BLaER1 (cell line): Measurements from ENCODE around the gene IDH2.
A peak's percentile ranks its signal among the peaks of the same experiment; 100 is the strongest.
"Not testable (repeated sequence)": the region's sequence is repeated elsewhere in the genome, so short reads cannot be mapped to it uniquely, and the experiment has no call there.

Source experiments
- H3K27ac ChIP-seq: shearing (Covaris generic); formaldehyde crosslinking; 2 replicates; pipeline ENCODE4 v1.8.1; 2022
- H3K27me3 ChIP-seq: shearing (Covaris generic); formaldehyde crosslinking; 2 replicates; pipeline ENCODE4 v1.8.1; 2022
- H3K36me3 ChIP-seq: shearing (Covaris generic); formaldehyde crosslinking; 2 replicates; pipeline ENCODE4 v1.8.1; 2022
- H3K4me1 ChIP-seq: shearing (Covaris generic); formaldehyde crosslinking; 2 replicates; pipeline ENCODE4 v1.8.1; 2022
- H3K4me2 ChIP-seq: shearing (Covaris generic); formaldehyde crosslinking; 2 replicates; pipeline ENCODE4 v1.8.1; 2022
- H3K4me3 ChIP-seq: shearing (Covaris generic); formaldehyde crosslinking; 2 replicates; pipeline ENCODE4 v1.8.1; 2022
- H3K9ac ChIP-seq: shearing (Covaris generic); formaldehyde crosslinking; 2 replicates; pipeline ENCODE4 v1.8.1; 2022
- H3K9me3 ChIP-seq: shearing (Covaris generic); formaldehyde crosslinking; 2 replicates; pipeline ENCODE4 v1.8.1; 2022
- H4K20me1 ChIP-seq: shearing (Covaris generic); formaldehyde crosslinking; 2 replicates; pipeline ENCODE4 v1.8.1; 2022
- Cebpa-rat ChIP-seq: shearing (Covaris generic); IDR thresholded peaks from 2 replicates; pipeline ENCODE4 v1.8.1; 2022

IDH2 gene

GRCh38 chr15:90114451-90114901 is 12.2 kb upstream of the IDH2 start:
- H3K36me3 ChIP-seq = peaks cover 3% of the 10 kb centered on the region; the same call in 1 of the 2 replicates
- H3K27me3 ChIP-seq = no peaks in the 10 kb centered on the region
- no peak overlapping the region for H3K27ac ChIP-seq
- no peak overlapping the region for H3K9ac ChIP-seq
- no peak overlapping the region for H3K4me2 ChIP-seq
- H3K9me3 ChIP-seq = peaks cover 23% of the 10 kb centered on the region
- H3K4me3 ChIP-seq = no peak overlapping the region
- no peaks in the 10 kb centered on the region for H4K20me1 ChIP-seq
- peaks cover 5% of the 10 kb centered on the region; the same call in 1 of the 2 replicates for H3K4me1 ChIP-seq
- no peak for TF ChIP-seq Cebpa-rat

DNA sequence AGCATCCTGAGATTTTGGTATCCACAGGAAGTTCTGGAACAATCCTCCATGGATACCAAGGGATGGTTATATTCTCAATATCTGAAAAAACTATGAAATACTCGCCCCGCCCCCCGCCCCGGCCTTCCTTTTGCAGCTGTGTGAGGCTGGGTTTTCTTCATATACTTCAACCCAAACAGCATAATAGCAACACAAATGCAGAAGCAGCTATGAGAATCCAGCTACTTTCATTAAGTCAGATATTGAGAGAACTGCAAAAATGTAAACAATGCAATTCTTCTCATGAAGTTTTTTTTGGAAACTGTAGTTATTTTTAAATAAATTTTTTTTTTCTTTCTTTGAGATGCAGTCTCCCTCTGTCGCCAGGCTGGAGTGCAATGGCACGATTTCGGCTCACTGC is 10.9 kb upstream of the IDH2 start:
- Histone ChIP-seq H3K27me3 (no peaks in the 10 kb centered on the region), H3K9me3 (peaks cover 23% of the 10 kb centered on the region), H3K4me3 (no peak overlapping the region), H4K20me1 (no peaks in the 10 kb centered on the region), H3K9ac (no peak overlapping the region), H3K4me1 (peaks cover 5% of the 10 kb centered on the region; the same call in 1 of the 2 replicates), H3K36me3 (peaks cover 3% of the 10 kb centered on the region; the same call in 1 of the 2 replicates), H3K27ac (no peak overlapping the region), H3K4me2 (no peak overlapping the region)
- TF ChIP-seq Cebpa-rat = no peak

DNA sequence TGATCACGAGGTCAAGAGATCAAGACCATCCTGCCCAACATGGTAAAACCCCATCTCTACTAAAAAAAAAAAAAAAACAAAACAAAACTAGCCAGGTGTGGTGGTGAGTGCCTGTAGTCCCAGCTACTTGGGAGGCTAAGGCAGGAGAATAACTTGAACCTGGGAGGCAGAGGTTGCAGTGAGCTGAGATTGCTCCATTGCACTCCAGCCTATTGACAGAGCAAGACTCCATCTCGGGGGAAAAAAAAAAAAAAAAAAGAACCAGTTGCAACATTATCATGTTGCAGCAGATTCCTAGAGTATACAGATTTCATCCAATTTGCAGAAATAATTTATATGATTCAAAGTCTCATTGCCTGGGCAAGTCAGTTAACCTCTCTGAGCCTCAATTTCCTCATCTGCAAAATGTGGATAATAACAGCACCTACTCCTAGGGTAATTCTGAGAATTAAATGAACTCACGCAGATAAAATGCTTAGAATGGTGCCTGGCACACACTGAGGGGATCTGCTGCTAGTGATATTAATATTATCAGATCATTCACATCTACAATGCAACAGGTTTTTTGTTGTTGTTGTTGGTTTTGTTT is 7.0 kb upstream of the IDH2 start:
- not testable (repeated sequence) for H3K9ac ChIP-seq, H4K20me1 ChIP-seq

DNA sequence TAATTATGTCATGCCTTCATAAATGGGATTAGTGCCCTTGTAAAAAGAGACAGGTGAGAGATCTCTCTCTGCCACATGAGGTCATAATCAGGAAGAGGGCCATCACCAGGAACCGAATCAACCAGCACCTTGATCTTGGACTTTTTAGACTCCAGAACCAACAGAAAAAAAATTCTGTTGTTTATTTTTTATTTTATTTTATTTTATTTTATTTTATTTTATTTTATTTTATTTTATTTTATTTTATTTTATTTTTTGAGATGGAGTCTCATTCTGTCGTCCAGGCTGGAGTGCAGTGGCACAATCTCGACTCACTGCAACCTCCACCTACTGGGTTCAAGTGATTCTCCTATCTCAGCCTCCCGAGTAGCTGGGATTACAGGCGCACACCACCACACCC is 5.8 kb upstream of the IDH2 start:
- not testable (repeated sequence) for H3K4me2 ChIP-seq, H3K4me3 ChIP-seq, H3K27ac ChIP-seq, H4K20me1 ChIP-seq, H3K9ac ChIP-seq, H3K27me3 ChIP-seq, H3K9me3 ChIP-seq, H3K36me3 ChIP-seq
- H3K4me1 ChIP-seq = peaks cover 16% of the 10 kb centered on the region

More for the DNA sequence above, 7.0 kb upstream of the IDH2 start:
- not testable (repeated sequence) for H3K9me3 ChIP-seq, H3K36me3 ChIP-seq, H3K4me3 ChIP-seq, H3K4me2 ChIP-seq, H3K27ac ChIP-seq, H3K27me3 ChIP-seq
- peaks cover 11% of the 10 kb centered on the region for H3K4me1 ChIP-seq

GRCh38 chr15:90106522-90107117 is 4.4 kb upstream of the IDH2 start:
- no peaks in the 10 kb centered on the region for H3K36me3 ChIP-seq
- H3K27ac ChIP-seq = no peak overlapping the region
- H3K9me3 ChIP-seq = no peaks in the 10 kb centered on the region
- H3K4me3 ChIP-seq = no peak overlapping the region
- H3K4me1 ChIP-seq = peaks cover 21% of the 10 kb centered on the region
- no peak overlapping the region for H3K4me2 ChIP-seq
- TF ChIP-seq Cebpa-rat = no peak
- H4K20me1 ChIP-seq = no peaks in the 10 kb centered on the region
- no peak overlapping the region for H3K9ac ChIP-seq
- 0 out of 2 replicates have a peak, but pooled peaks cover 7% of the 10 kb centered on the region for H3K27me3 ChIP-seq

DNA sequence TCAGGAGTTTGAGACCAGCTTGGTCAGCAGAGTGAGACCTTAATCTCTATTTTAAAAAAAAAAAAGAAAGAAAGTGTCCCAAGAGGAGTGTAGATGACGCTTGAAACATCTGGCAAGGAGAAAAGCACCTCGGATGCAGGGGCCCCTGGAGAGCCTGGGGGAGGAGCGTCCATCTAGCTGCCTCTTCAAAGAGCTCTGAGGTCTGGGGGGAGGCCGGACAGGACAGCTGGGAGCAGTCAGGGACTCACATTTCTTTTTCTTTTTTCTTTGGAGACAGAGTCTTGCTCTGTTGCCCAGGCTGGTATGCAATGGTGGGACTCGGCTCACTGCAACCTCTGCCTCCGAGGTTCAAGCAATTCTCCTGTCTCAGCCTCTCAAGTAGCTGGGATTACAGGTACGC is 3.3 kb upstream of the IDH2 start:
- Histone ChIP-seq H3K4me1 (peaks cover 30% of the 10 kb centered on the region), H3K36me3 (no peaks in the 10 kb centered on the region), H3K27ac (no peak overlapping the region), H3K27me3 (0 out of 2 replicates have a peak, but pooled peaks cover 7% of the 10 kb centered on the region), H3K4me3 (no peak overlapping the region), H3K4me2 (peak overlapping the region; percentile 44), H4K20me1 (peaks cover 8% of the 10 kb centered on the region), H3K9me3 (no peaks in the 10 kb centered on the region), H3K9ac (no peak overlapping the region)
- TF ChIP-seq Cebpa-rat = no peak

DNA sequence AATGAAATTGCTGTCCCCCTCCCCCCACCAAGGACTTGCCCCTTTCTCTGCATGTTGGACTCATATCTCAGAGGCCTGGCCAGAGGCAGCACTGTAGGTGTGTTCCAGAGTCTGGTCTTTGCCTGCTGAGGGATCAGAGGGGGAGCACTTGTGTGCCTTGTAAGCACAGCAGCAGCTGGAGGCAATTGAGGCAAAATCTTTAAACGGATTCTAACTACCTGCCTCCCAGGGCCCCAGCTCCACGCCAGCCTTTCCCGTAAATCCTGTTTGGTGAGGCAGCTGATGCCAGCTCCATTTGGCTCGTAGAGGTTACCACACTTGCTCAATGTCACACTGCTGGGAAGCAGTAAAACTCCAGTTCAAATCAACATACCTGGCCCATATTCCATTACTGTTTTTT is 2.3 kb upstream of the IDH2 start:
- no peak for TF ChIP-seq Cebpa-rat
- no peak overlapping the region for H3K9ac ChIP-seq

DNA sequence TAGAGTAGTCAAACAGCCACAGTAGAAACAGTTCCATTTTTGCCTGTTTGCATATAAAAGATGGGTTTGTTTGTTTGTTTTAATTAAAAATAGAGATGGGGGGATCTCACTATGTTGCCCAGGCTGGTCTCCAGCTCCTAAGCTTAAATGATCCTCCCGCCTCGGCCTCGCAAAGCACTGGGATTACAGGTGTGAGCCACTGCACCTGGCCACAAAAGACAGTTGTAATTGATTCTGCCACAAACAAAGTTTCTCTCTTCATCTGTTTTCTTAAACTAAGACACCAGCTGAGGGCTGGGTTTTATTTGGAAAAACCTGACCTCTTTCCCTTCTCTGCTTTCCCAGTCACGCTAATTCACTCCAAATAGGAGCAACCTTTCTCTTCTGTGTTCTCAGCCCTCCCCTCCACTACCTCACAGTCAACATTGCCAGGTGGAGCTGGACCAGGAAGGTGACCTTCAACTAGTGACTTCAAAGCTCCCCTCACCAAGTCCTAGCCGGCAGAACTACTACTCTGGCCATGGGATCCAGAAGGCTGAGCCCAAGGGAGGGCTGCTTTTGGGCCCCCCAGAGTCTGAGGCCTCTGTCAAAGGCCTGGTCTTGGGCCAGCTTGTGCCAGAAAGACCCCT is 1.5 kb upstream of the IDH2 start:
- 0 out of 2 replicates have a peak, but pooled peaks cover 7% of the 10 kb centered on the region for H3K27me3 ChIP-seq
- H3K9ac ChIP-seq = no peak overlapping the region
- no peaks in the 10 kb centered on the region for H3K9me3 ChIP-seq
- H3K4me3 ChIP-seq = no peak overlapping the region
- no peaks in the 10 kb centered on the region for H3K36me3 ChIP-seq
- peaks cover 25% of the 10 kb centered on the region for H4K20me1 ChIP-seq
- peaks cover 42% of the 10 kb centered on the region for H3K4me1 ChIP-seq
- H3K4me2 ChIP-seq = no peak overlapping the region
- no peak overlapping the region for H3K27ac ChIP-seq
- TF ChIP-seq Cebpa-rat = no peak

More for the DNA sequence above, 2.3 kb upstream of the IDH2 start:
- Histone ChIP-seq H3K4me2 (no peak overlapping the region), H3K36me3 (no peaks in the 10 kb centered on the region), H3K27ac (no peak overlapping the region), H4K20me1 (peaks cover 17% of the 10 kb centered on the region), H3K4me1 (peaks cover 35% of the 10 kb centered on the region), H3K9me3 (no peaks in the 10 kb centered on the region), H3K4me3 (no peak overlapping the region), H3K27me3 (0 out of 2 replicates have a peak, but pooled peaks cover 7% of the 10 kb centered on the region)

- Histone ChIP-seq H3K27me3 (0 out of 2 replicates have a peak, but pooled peaks cover 7% of the 10 kb centered on the region), H3K4me3 (peak overlapping the region; percentile 93), H3K4me2 (peak overlapping the region; percentile 100), H4K20me1 (peaks cover 49% of the 10 kb centered on the region), H3K36me3 (peaks cover 8% of the 10 kb centered on the region; the same call in 1 of the 2 replicates), H3K27ac (peak overlapping the region; percentile 99), H3K4me1 (peaks cover 67% of the 10 kb centered on the region), H3K9me3 (no peaks in the 10 kb centered on the region), H3K9ac (peak overlapping the region; percentile 99)
- TF ChIP-seq Cebpa-rat = no peak
These were observed 919 bp downstream of the IDH2 start for GRCh38 chr15:90101130-90101968.
